ENCODE results near the gene ATAD2B. TPM values are rescaled to one million over a fixed set of nuclear protein-coding genes. Genes with fewer than 3 reads are reported as not detected.

ATAD2B gene
- total and polyA plus RNA-seq, 2 of the 8 experiments (the other 6 are each of a cell fraction or from before 2014, with no cell fraction given), result 3.4 to 16.1 TPM

- no peak overlapping the region for H2BK12ac ChIP-seq (ENCODE audit: low read depth, low read length)
- no peaks in the 10 kb centered on the region for H4K20me1 ChIP-seq (replicated peaks in 1 of 2; ENCODE audit: control insufficient read depth in 1 of 2, insufficient read depth in 2 of 2, low read length in 2 of 2)
- FAIRE-seq, result no peak
- no peak for TF ChIP-seq HDAC2 (IDR thresholded peaks at IDR 0.05; ENCODE audit: borderline replicate concordance in 1 of 2, low read depth in 2 of 2, low read length in 2 of 2)
- no peak for TF ChIP-seq POLR2AphosphoS5 (IDR thresholded peaks at IDR 0.05; ENCODE audit: low read depth, low read length)
- TF ChIP-seq POLR2A (IDR thresholded peaks at IDR 0.05; ENCODE audit: control extremely low read depth in 1 of 2, low read depth in 2 of 2, low read length in 2 of 2), result no peak
- no peak for TF ChIP-seq PHF8 (conservative IDR thresholded peaks at IDR 0.05; ENCODE audit: low read depth, low read length)
- no peak for TF ChIP-seq CBX5 (IDR thresholded peaks at IDR 0.05; ENCODE audit: low read depth, low read length)
- TF ChIP-seq RBBP5 (IDR thresholded peaks at IDR 0.05; ENCODE audit: borderline replicate concordance, low read depth, low read length), result no peak
- TF ChIP-seq KDM1A (IDR thresholded peaks at IDR 0.05; ENCODE audit: borderline replicate concordance, low read length), result no peak
- no peak for TF ChIP-seq SUZ12 (IDR thresholded peaks at IDR 0.05; ENCODE audit: low read length)
- no peak for TF ChIP-seq ATF2 (IDR thresholded peaks at IDR 0.05; ENCODE audit: low read length)
- no peak for TF ChIP-seq SIRT6 (IDR thresholded peaks at IDR 0.05; ENCODE audit: low read length)
- TF ChIP-seq JUND (IDR thresholded peaks at IDR 0.05; ENCODE audit: low read length), result no peak
Measured at GRCh38 chr2:23745726-23746105, 181.2 kb downstream of the ATAD2B start.

More at GRCh38 chr2:23745726-23746105, 181.2 kb downstream of the ATAD2B start:
- Histone ChIP-seq H2BK5ac (ENCODE audit: low read depth, low read length) (no peak overlapping the region), H2BK15ac (ENCODE audit: low read length) (no peak overlapping the region), H3K4me2 (ENCODE audit: insufficient read depth in 1 of 2, low read depth in 2 of 2, low read length in 2 of 2) (no peak overlapping the region), H2AK5ac (ENCODE audit: low read depth, low read length) (no peak overlapping the region), H3K79me2 (ENCODE audit: control insufficient read depth in 1 of 2, insufficient read depth in 2 of 2, low read length in 2 of 2) (no peaks in the 10 kb centered on the region), H3K4me1 (replicated peaks in 1 of 4; ENCODE audit: control insufficient read depth in 3 of 4, insufficient read depth in 4 of 4, low read length in 3 of 4) (no peaks in the 10 kb centered on the region), H2BK120ac (replicated peaks; ENCODE audit: low read depth, low read length) (no peak overlapping the region), H3K4me3 (ENCODE audit: extremely low read depth in 1 of 4, insufficient read depth in 2 of 4, low read depth in 3 of 4, low read length in 4 of 4) (no peak overlapping the region), H3K18ac (ENCODE audit: extremely low read depth, low read length) (no peak overlapping the region), H3K4ac (replicated peaks; ENCODE audit: insufficient read length, low read depth, low read length) (no peak overlapping the region), H4K8ac (ENCODE audit: extremely low read depth, insufficient read depth, low read length) (no peak overlapping the region), H2BK20ac (ENCODE audit: low read length) (no peak overlapping the region), H3K36me3 (ENCODE audit: control insufficient read depth in 2 of 4, insufficient read depth in 4 of 4, low read length in 3 of 4) (peaks cover 0 to under 1% (median 0%) of the 10 kb centered on the region in 4 experiments; a peak in 1 of 8 replicates), H2AFZ (ENCODE audit: low read length) (no peak overlapping the region), H3K14ac (ENCODE audit: insufficient read length) (no peak overlapping the region), H4K5ac (ENCODE audit: insufficient read length, low read depth, low read length) (no peak overlapping the region), H3K9ac (replicated peaks in 1 of 4; ENCODE audit: extremely low read depth in 1 of 4, low read depth in 3 of 4, low read length in 3 of 4) (no peak overlapping the region), H3K9me3 (ENCODE audit: insufficient read depth in 2 of 2, low read depth in 1 of 2, low read length in 1 of 2) (no peaks in the 10 kb centered on the region), H3K79me1 (ENCODE audit: low read depth, low read length) (no peaks in the 10 kb centered on the region), H3K56ac (replicated peaks; ENCODE audit: insufficient read length, low read depth, low read length) (no peak overlapping the region), H4K91ac (replicated peaks; ENCODE audit: insufficient read length, low read length) (no peak overlapping the region), H3K23ac (ENCODE audit: insufficient read length) (no peak overlapping the region), H3K23me2 (ENCODE audit: low read depth, low read length) (no peaks in the 10 kb centered on the region; the same call in 1 of the 2 replicates), H3K27ac (ENCODE audit: low read depth, low read length) (no peak overlapping the region), H3K27me3 (replicated peaks in 1 of 4; ENCODE audit: control insufficient read depth in 3 of 4, extremely low read depth in 1 of 4, insufficient read depth in 3 of 4, low read length in 3 of 4) (no peaks in the 10 kb centered on the region; a peak in 1 of 7 replicates)
- no peak for DNase-seq (ENCODE audit: low read depth in 1 of 2, low spot score in 2 of 2)
- ChIA-PET CTCF (ENCODE audit: partially characterized antibody) (interaction anchor here (0.6 kb wide), 1 partner anchor 79 kb away, joined by 3 read pairs; no protein-coding TSS in a partner anchor), POLR2A (ENCODE audit: partially characterized antibody) (no interaction called here)

All from H1 (cell line).